A549 (cell line): ENCODE results near the gene OPTN.

ENCODE experiments used
- CEBPB ChIP-seq, 2 experiments: fragments of >200 bp in 1 of 2; sonication (Bioruptor Twin) in 1 of 2; formaldehyde crosslinking in 1 of 2; IDR thresholded peaks; 2 replicates each; pipeline ENCODE4 v1.6.1; 2012 to 2016
- CHD2 ChIP-seq: fragments of 150-350 bp; IDR thresholded peaks from 2 replicates; pipeline ENCODE4 v1.6.1; 2014; ENCODE audit warnings: low read length; ENCODE audit not compliant: partially characterized antibody
- CTCF ChIP-seq: fragments of >200 bp; sonication (Bioruptor Twin); formaldehyde crosslinking; IDR thresholded peaks from 3 replicates; pipeline ENCODE4 v1.5.1; 2016
- EP300 ChIP-seq, 2 experiments: fragments of >200 bp; sonication (Bioruptor Twin); formaldehyde crosslinking; IDR thresholded peaks; 2 replicates in 1 of 2; 3 replicates in 1 of 2; pipeline ENCODE4 v1.6.1; 2016 to 2017
- FOSL2 ChIP-seq, 2 experiments: fragments of 450-650 bp in 1 of 2; fragments of >200 bp in 1 of 2; sonication (Bioruptor Twin) in 1 of 2; formaldehyde crosslinking; IDR thresholded peaks; 2 replicates each; pipeline versions ENCODE4 v1.5.0 to v1.6.1; 2016 to 2020; ENCODE audit warnings: mild to moderate bottlenecking in 1 of 2, moderate library complexity in 1 of 2
- HDAC2 ChIP-seq: fragments of 200-600 bp; sonication (generic); IDR thresholded peaks from 2 replicates; pipeline ENCODE4 v1.6.1; 2016
- MYC ChIP-seq: IDR thresholded peaks from 2 replicates; pipeline ENCODE4 v1.6.1; 2012; ENCODE audit warnings: mild to moderate bottlenecking, inconsistent platforms, low read length, improper control_type of control experiment, borderline replicate concordance
- PBX3 ChIP-seq: IDR thresholded peaks from 2 replicates; pipeline ENCODE4 v1.6.1; 2012
- POLR2A ChIP-seq: IDR thresholded peaks from 2 replicates; pipeline ENCODE4 v1.6.1; 2012; ENCODE audit warnings: mild to moderate bottlenecking, low read length
- RCOR1 ChIP-seq: fragments of 150-350 bp; IDR thresholded peaks from 2 replicates; pipeline ENCODE4 v1.6.1; 2014; ENCODE audit warnings: antibody characterized with exemption, low read length, low read depth
- RFX5 ChIP-seq: fragments of 450-650 bp; IDR thresholded peaks from 2 replicates; pipeline ENCODE4 v1.7.1; 2014; ENCODE audit warnings: antibody characterized with exemption, mild to moderate bottlenecking, moderate library complexity
- SMC3 ChIP-seq: fragments of >200 bp; sonication (Bioruptor Twin); formaldehyde crosslinking; IDR thresholded peaks from 3 replicates; pipeline ENCODE4 v1.6.1; 2018; ENCODE audit warnings: inconsistent platforms
- USF2 ChIP-seq: fragments of 450-650 bp; IDR thresholded peaks from 2 replicates; pipeline ENCODE4 v1.6.1; 2014; ENCODE audit warnings: antibody characterized with exemption

GRCh38 chr10:13087601-13087985, 12.4 kb upstream of the OPTN start:
- no peak for TF ChIP-seq CTCF
- no peak for TF ChIP-seq EP300 (IDR thresholded peaks at IDR 0.05)
- no peak for TF ChIP-seq POLR2A
- TF ChIP-seq PBX3: no peak
- no peak for TF ChIP-seq SMC3
- TF ChIP-seq RCOR1: no peak
- TF ChIP-seq CEBPB (IDR thresholded peaks at IDR 0.05): no peak
- TF ChIP-seq USF2: no peak
- TF ChIP-seq CHD2: no peak
- TF ChIP-seq HDAC2: no peak
- TF ChIP-seq MYC: no peak
- no peak for TF ChIP-seq RFX5
- TF ChIP-seq FOSL2 (IDR thresholded peaks at IDR 0.05): no peak
- no peak for TF ChIP-seq FOSL2 (CRISPR knock-in tag; IDR thresholded peaks at IDR 0.05)
